Spleen (tissue), 7 donors: Measurements from ENCODE around the gene CUBN.

Experiments used
- POLR2A ChIP-seq, 3 donors: fragments of 450-650 bp; IDR thresholded peaks; one replicate each; pipeline ENCODE4 v1.5.1; 2017; ENCODE audit warnings: antibody characterized with exemption in 3 of 3, mild to moderate bottlenecking in 1 of 3
- TF ChIP-seq, protein P1 (sequence below), 11 experiments: fragments of 200-600 bp in 7 of 11; fragments of 450-650 bp in 4 of 11; sonication (generic) in 4 of 11; IDR thresholded peaks in 8 of 11; conservative IDR thresholded peaks in 3 of 11; 1 replicate in 7 of 11; 2 replicates in 4 of 11; pipeline versions ENCODE4 v1.4.0 to v1.8.0; 2016 to 2021; ENCODE audit warnings: antibody characterized with exemption in 11 of 11, inconsistent platforms in 4 of 11, mild to moderate bottlenecking in 1 of 11
- donor health status: DM: no; HTN: no; CAD: no; lungs with moderate emphysema.
- donor health status: DM: no; HTN: no; CAD: no.
- donor health status: DM: no; HTN: no; CAD: no.

DNA sequence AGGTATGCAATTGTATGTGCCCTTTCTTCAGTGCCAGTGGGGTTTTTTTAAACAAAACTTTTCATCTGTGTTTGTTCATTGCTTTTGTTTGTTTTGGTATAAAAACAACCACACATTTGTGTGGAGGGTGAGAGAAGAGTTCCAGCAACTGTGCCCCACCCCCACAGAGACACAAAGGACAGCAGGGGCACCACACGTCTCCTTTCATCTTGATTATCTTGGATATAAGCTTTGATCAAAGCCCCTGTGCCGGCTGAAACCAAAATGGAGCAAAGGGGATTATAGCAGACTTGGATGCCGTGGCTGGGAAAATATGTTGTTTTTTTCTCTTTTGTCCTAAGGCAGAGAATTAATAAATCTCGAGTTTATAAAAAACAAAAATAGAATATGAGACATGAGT is 200.5 kb downstream of the CUBN start:
- TF ChIP-seq, protein P1, sequence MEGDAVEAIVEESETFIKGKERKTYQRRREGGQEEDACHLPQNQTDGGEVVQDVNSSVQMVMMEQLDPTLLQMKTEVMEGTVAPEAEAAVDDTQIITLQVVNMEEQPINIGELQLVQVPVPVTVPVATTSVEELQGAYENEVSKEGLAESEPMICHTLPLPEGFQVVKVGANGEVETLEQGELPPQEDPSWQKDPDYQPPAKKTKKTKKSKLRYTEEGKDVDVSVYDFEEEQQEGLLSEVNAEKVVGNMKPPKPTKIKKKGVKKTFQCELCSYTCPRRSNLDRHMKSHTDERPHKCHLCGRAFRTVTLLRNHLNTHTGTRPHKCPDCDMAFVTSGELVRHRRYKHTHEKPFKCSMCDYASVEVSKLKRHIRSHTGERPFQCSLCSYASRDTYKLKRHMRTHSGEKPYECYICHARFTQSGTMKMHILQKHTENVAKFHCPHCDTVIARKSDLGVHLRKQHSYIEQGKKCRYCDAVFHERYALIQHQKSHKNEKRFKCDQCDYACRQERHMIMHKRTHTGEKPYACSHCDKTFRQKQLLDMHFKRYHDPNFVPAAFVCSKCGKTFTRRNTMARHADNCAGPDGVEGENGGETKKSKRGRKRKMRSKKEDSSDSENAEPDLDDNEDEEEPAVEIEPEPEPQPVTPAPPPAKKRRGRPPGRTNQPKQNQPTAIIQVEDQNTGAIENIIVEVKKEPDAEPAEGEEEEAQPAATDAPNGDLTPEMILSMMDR (IDR thresholded peaks at IDR 0.05 in 8 of 11, conservative IDR thresholded peaks at IDR 0.05 in 3 of 11) = no peak
- TF ChIP-seq POLR2A (IDR thresholded peaks at IDR 0.05) = no peak
